Lung (tissue), 12 donors: Measurements from ENCODE around the gene KCTD6. TPM values are rescaled to one million over a fixed set of nuclear protein-coding genes. Genes with fewer than 3 reads are reported as not detected.

Experiments used
- ATAC-seq: fragments of 200-7000 bp; cut with Tn5 transposase; one replicate; pipeline ENCODE4 v1.9.1; 2020; ENCODE audit warnings: moderate number of reproducible peaks; ENCODE audit not compliant: insufficient read depth, low FRiP score
- DNase-seq, 3 donors: peaks; one replicate each; pipeline ENCODE4 v3.0.0-alpha.2; 2013 to 2017
- H3K27ac ChIP-seq, 2 donors: one replicate each; pipeline ENCODE4 v1.5.1; 2013; ENCODE audit warnings: mild to moderate bottlenecking in 2 of 2, moderate library complexity in 2 of 2, control low read depth in 1 of 2, inconsistent platforms in 1 of 2, low read depth in 1 of 2, low read length in 1 of 2
- H3K27me3 ChIP-seq, 3 donors: one replicate each; pipeline ENCODE4 v1.5.1; 2013; ENCODE audit warnings: low read length in 2 of 3; ENCODE audit not compliant: control insufficient read depth in 3 of 3, insufficient read depth in 3 of 3
- H3K36me3 ChIP-seq, 4 donors: one replicate each; pipeline ENCODE4 v1.5.1; 2013; ENCODE audit warnings: low read length in 4 of 4, mild to moderate bottlenecking in 1 of 4, moderate library complexity in 1 of 4; ENCODE audit not compliant: control insufficient read depth in 4 of 4, insufficient read depth in 4 of 4
- H3K4me1 ChIP-seq, 5 donors: one replicate each; pipeline ENCODE4 v1.5.1; 2013; ENCODE audit warnings: low read length in 5 of 5, mild to moderate bottlenecking in 2 of 5, moderate library complexity in 1 of 5; ENCODE audit not compliant: control insufficient read depth in 5 of 5, insufficient read depth in 5 of 5
- H3K4me3 ChIP-seq: one replicate; pipeline ENCODE4 v1.5.1; 2013; ENCODE audit warnings: mild to moderate bottlenecking, control low read depth, moderate library complexity
- H3K9ac ChIP-seq, 2 donors: one replicate each; pipeline ENCODE4 v1.5.1; 2013; ENCODE audit warnings: low read length in 2 of 2, control low read depth in 1 of 2; ENCODE audit not compliant: insufficient read depth in 1 of 2
- H3K9me3 ChIP-seq, 4 donors: one replicate each; pipeline ENCODE4 v1.5.1; 2013; ENCODE audit warnings: low read length in 3 of 4, mild to moderate bottlenecking in 1 of 4, moderate library complexity in 1 of 4; ENCODE audit not compliant: control insufficient read depth in 4 of 4, insufficient read depth in 3 of 4
- WGBS, 2 donors: extraction: QIAGEN DNeasy Blood & Tissue Kit; methylation state at CpG; one replicate each; pipeline ENCODE4 v1.1.7; 2013; 5-methylcytosine and 5-hydroxymethylcytosine counted together
- polyA plus RNA-seq, 2 donors: library from polyadenylated mRNA; stranded (reverse); fragments of 200-250 nt; gene quantifications; one replicate each; pipeline ENCODE4 v1.2.1, GENCODE V29; 2013
- total RNA-seq, 2 donors: library from RNA; depleted of rRNA in 1 of 2; stranded (reverse); fragments of >200 nt in 1 of 2; gene quantifications; one replicate each; pipeline ENCODE4 v1.2.1, GENCODE V29; 2014 to 2021
- TF ChIP-seq, protein P1 (sequence below): IDR thresholded peaks from 2 replicates; pipeline ENCODE4 v1.5.1; 2012; ENCODE audit warnings: mild to moderate bottlenecking; ENCODE audit errors: control extremely low read depth, extremely low read depth
- donor health status: control.
- donor health status: control.
- donor health status: Bipolar disorder and iron deficiency.
- donor health status: healthy.
- donor health status: DM: yes; HTN: yes; CAD: no.

The KCTD6 gene
- total and polyA plus RNA-seq, 4 donors = 5.4 to 18.0 (median 7.8) TPM

- H3K4me1 ChIP-seq = peaks cover 0 to 10% (median 0%) of the 10 kb centered on the region in 5 donors
- no peak overlapping the region for H3K27ac ChIP-seq
- 97% methylated on average over 3 of the region's 3 CpGs for WGBS, 2 donors
- H3K27me3 ChIP-seq = no peaks in the 10 kb centered on the region
- H3K9ac ChIP-seq = no peak overlapping the region
- no peak for ATAC-seq
- TF ChIP-seq, protein P1, sequence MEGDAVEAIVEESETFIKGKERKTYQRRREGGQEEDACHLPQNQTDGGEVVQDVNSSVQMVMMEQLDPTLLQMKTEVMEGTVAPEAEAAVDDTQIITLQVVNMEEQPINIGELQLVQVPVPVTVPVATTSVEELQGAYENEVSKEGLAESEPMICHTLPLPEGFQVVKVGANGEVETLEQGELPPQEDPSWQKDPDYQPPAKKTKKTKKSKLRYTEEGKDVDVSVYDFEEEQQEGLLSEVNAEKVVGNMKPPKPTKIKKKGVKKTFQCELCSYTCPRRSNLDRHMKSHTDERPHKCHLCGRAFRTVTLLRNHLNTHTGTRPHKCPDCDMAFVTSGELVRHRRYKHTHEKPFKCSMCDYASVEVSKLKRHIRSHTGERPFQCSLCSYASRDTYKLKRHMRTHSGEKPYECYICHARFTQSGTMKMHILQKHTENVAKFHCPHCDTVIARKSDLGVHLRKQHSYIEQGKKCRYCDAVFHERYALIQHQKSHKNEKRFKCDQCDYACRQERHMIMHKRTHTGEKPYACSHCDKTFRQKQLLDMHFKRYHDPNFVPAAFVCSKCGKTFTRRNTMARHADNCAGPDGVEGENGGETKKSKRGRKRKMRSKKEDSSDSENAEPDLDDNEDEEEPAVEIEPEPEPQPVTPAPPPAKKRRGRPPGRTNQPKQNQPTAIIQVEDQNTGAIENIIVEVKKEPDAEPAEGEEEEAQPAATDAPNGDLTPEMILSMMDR = no peak
- DNase-seq = no peak
- H3K4me3 ChIP-seq = no peak overlapping the region
- H3K36me3 ChIP-seq = peaks cover 0 to 29% (median 22%) of the 10 kb centered on the region in 4 donors
- H3K9me3 ChIP-seq = no peaks in the 10 kb centered on the region
Measured at GRCh38 chr3:58514405-58514804, 22.5 kb downstream of the KCTD6 start.

DNA sequence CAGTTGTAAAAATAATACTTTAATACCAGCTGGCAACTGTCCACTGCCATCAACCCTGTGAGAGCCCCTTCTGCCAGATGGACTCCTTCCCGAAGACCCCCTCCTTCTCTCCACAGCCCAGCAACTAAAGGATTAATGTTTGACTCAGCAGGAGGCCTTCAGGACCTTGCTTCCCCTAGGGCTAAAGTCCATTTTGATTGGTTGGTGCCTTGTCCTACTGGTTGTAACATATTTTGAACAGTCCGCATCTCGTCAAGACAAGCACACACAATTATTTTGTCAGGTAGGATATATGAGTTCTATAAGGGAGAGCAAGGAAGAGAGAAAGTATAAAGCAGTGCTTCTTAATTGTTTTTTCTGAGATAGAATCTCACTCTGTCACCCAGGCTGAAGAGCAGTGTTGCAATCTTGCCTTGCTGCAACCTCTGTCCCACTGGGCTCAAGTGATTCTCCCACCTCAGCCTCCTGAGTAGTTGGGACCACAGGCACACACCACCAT lies 26.4 kb downstream of the KCTD6 start:
- WGBS, 2 donors = 76 to 80% methylated on average over 3 of the region's 3 CpGs
- ATAC-seq = no peak
- no peaks in the 10 kb centered on the region for H3K9me3 ChIP-seq
- H3K4me3 ChIP-seq = no peak overlapping the region
- H3K27ac ChIP-seq = no peak overlapping the region
- H3K36me3 ChIP-seq = peaks cover 0 to 28% (median 20%) of the 10 kb centered on the region in 4 donors
- DNase-seq = peak; percentile 48 to 63 (median 49)
- TF ChIP-seq, protein P1 = no peak
- H3K27me3 ChIP-seq = no peaks in the 10 kb centered on the region
- peaks cover 0 to 10% (median 0%) of the 10 kb centered on the region in 5 donors for H3K4me1 ChIP-seq
- H3K9ac ChIP-seq = no peak overlapping the region

DNA sequence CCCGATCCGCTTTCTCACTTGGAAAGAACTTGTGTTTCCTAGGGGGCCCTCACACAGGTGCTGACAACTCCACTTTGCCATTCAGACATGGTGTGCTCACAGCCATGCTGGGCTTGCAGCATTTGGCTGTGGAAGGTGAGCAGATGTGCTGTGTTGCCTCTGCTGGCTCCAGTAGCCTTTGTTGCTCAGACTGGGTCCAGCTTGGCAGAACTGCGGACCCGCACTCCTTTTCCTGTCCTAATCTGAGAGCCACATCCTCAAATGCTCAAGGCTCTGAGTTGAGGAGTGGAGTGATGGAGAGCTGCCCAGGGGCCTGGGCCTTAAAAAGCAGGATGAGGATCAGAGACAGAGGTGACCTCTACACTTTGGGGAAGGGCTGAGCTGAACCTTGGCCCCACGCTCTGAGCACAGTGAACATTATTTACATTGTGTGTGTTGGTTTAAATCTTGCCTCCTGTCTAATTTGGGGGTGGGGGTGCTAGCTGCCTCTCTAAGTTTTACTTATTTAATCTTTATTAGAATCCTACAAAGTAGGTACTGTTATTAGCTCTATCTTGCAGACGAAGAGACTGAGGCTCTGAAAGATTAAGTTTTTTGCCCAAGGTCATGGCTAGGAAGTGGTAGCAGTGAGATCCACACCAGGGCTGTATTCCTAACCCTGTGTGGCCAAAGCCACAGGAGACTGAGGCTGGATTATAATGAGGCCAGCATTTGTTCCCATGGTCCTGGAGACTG lies 27.9 kb downstream of the KCTD6 start:
- DNase-seq = no peak

More for the DNA sequence above, 27.9 kb downstream of the KCTD6 start:
- peaks cover 0 to 10% (median 0%) of the 10 kb centered on the region in 5 donors for H3K4me1 ChIP-seq
- TF ChIP-seq, protein P1 = no peak
- H3K9me3 ChIP-seq = no peaks in the 10 kb centered on the region
- no peak for ATAC-seq
- H3K4me3 ChIP-seq = no peak overlapping the region
- H3K36me3 ChIP-seq = peaks cover 0 to 25% (median 17%) of the 10 kb centered on the region in 4 donors
- H3K9ac ChIP-seq = no peak overlapping the region
- 96% methylated on average over 6 of the region's 6 CpGs for WGBS, 2 donors
- H3K27me3 ChIP-seq = no peaks in the 10 kb centered on the region
- no peak overlapping the region for H3K27ac ChIP-seq
